MV-4-11 (cell line): ENCODE measurements around the gene MYO1D.
"Not testable (repeated sequence)": the region's sequence is repeated elsewhere in the genome, so short reads cannot be mapped to it uniquely, and the experiment has no call there.

Experiments
- DNase-seq: peaks from one replicate; lab custom pipeline; 2025; lab: John Stamatoyannopoulos, UW

Gene MYO1D

DNA sequence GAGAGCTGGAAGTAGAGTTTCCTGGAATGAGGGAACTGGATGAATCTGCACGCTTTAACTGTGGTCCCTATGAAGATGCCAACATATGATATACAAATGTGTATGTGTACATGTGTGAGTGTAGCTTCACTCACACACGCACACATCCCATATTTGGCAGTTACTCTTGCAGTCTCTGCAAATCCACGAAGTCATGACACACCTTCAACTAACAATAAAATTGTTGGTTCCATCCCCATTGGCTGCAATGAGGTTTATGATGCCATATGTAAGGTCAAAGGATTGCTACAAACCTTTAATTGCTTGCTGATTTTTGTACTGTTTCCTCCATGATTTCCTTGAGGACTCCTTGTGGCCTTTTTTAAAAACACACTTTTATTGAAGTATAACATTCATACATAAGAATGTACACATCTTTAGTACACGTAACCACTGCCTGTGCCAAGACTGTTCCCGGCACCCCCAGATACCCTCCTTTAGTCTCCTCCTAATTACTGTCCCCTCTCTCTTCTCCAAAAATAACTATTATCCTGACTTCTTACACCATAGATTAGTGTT is 22.0 kb downstream of the MYO1D start:
- DNase-seq, result no peak

DNA sequence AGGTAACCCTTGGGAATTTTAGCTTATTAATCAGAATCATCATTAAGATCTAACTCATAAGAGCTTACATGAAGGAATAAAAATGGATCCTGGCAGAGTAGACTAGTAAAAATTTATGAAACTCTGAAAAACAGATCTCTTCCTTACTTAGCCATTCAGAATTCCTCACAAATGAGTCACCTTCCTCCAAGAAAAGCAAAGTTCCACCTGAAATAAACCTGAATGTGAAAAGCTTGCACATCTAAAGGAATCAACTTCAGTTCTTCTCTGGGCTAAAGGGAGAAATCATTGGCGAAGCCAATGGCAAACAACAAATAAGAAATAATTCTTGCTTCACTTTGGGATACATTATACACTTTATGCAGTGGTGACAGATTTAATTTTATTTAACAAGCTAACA is 22.7 kb downstream of the MYO1D start:
- no peak for DNase-seq

DNA sequence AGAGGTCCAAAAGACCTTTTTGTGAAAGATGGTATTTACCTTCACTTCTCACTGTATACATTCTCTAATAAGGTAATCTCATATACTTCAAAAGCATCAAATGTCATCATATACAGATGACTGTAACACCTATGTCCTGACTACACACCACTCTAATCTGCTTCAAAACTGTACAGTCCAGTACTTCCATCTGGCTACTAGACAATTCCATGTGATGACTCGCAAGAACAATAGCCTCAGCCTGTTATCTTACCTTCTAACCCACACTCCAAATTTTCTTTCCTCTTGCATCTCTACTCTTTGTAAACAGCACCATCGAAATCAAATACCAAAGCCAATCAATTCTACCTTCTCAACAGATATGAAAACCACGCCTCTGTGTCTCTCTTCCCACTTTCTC is 24.1 kb downstream of the MYO1D start:
- DNase-seq, result no peak

- no peak for DNase-seq
These were observed 27.0 kb downstream of the MYO1D start for GRCh38 chr17:32849879-32850278.

- no peak for DNase-seq
These were observed 28.9 kb downstream of the MYO1D start for GRCh38 chr17:32847977-32848376.

- DNase-seq, result no peak
These were observed 30.8 kb downstream of the MYO1D start for GRCh38 chr17:32846143-32846542.

DNA sequence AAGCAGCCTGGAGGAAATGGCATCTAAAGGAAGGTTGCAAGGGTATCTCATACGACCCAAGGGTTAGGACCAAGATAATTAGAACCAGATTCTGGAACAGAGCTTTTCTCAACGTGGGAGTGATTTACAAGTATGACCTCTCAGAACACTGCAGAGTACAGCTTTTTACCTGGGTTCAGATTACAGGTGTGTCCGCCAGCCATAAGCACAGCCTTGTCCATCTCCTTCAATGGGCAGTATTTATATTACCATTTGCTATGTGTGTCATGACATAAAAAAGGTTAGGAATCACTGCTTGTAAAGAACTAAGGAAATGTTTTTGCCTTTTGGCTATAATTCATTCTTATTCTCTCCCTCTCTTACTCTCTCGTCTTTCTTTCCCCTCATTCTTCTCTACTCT is 36.7 kb downstream of the MYO1D start:
- no peak for DNase-seq

GRCh38 chr17:32836527-32836926 is 40.4 kb downstream of the MYO1D start:
- no peak for DNase-seq

DNA sequence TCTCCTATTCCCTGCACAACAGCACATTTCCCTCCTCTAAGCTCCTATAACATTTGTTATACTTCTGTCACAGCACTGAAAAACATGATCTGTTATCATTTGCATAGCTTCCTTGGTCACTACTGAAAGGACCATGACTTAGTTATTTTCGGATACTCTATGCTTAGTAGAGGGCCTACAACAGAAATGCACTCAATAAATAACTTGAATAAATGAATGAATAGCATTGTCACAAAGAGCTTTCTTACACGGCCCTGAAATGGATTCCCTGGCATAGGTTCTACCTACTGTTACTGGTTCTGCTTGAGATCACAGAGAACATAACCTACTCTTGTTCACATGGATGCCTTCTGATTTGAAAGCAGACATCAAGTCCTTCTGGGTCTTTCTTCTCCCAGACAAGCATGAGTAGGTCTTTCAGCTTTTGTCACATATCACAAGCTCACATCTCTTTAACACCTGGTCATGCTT is 41.6 kb downstream of the MYO1D start:
- no peak for DNase-seq

DNA sequence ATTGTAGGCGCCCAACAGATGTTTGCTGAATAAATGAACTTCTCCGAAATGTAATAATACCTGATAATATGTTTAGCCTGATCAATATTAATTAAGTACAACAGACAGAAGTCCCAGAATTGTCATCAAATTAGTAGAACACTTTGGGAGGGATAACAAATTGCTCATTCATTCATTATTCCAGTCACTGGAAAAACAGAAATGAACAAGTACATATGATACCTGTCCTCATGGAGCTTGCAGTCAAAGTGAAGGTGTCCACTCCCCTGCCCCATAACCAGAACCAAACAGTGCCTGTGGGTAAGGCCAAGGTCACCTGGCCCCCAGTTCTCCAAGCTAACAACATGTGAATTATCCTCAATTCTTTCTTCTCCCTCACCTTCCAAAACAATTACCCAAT is 42.8 kb downstream of the MYO1D start:
- no peak for DNase-seq

DNA sequence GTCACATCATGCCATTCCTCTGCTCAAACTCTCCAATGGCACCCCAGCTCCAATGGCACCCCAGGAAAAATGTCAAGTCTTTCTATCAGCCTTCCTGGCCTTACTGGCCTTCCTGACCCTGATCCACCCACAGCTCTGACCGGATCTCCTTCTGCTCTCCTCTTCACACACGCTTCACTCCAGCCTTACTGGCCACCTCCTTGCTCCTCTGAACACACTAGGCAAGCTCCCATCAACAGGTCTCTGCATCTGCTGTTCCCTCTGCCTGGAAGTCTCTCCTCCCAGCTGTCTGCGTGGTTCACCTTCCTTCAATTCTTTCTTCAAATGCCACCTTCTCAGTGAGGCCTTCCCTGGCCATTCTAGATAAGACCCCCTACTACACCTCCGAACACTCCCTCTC is 43.4 kb downstream of the MYO1D start:
- no peak for DNase-seq

DNA sequence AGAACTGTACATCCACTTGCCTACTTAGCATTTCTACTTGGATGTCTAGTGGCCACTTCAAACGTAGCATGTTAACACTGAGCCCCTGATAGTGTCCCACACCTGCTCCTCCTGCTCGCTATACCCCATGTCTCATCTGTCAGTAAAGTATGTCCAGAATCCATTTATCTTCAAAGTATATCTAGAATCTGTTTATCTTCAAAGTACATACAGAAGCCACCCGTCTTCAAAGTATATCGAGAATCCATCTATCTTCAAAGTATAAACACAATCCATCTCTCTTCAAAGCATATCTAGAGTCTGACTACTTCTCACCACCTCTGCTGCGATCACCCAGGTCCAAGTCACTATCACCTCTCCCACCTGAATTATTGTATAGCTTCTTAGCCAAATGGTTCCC is 43.8 kb downstream of the MYO1D start:
- DNase-seq, result no peak

GRCh38 chr17:32831627-32832243 is 45.2 kb downstream of the MYO1D start:
- DNase-seq, result no peak

- no peak for DNase-seq
These were observed 45.7 kb downstream of the MYO1D start for GRCh38 chr17:32831223-32831622.

- no peak for DNase-seq
These were observed 48.1 kb downstream of the MYO1D start for GRCh38 chr17:32828822-32829221.

DNA sequence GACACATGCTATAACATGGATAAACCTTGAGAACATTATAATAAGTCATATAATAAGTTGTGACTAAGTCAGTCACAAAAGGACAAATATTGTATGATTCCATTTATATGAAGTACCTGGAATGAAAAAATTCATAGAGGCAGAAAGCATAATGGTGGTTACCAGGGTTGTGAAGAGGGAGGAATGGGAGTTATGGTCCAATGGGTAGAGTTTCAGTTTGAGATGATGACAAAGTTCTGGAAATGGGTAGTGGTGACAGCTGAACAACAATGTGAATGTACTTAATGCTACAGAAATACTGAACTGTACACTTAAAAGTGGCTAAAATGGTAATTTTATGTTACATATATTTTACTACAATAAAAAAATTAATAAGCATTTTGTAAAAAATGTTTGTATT is 49.7 kb downstream of the MYO1D start:
- no peak for DNase-seq

DNA sequence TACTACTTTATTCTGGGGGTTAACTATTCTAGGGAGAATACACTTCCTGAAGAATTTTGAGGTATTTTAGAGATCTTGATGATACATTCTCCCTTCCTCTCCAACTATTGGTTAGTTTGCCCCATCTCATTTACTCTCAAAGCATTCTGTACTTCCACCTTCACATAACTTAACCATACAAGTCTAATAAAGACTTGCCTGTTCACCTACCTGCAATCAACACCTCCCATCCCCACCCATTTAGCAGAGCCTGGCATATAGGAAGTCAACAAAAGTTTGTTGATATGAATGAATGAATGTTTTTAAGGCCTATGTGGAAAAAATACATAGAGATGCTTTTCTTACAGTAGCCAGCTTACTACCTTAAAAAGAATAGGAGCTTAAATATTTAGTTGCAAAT is 50.8 kb downstream of the MYO1D start:
- no peak for DNase-seq

GRCh38 chr17:32824334-32824733 is 52.6 kb downstream of the MYO1D start:
- DNase-seq, result no peak

DNA sequence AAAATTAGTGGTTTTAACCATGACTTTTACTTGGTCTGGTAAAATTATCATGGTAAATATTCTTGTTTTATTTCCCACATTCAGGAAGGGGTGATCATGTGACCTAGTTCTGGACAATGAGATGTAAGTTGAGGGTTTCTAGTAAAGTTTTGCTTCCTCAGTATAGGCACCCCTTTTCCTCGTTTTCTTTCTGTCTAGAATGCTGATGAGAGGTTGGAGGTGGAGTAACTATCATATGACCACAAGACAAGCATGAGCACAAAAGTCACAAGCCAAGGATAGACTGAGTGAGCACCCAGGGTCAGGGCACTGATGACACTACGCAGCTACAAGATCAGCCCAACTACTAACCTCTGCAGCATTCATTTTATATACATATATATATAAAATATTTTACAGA is 53.9 kb downstream of the MYO1D start:
- DNase-seq, result no peak

DNA sequence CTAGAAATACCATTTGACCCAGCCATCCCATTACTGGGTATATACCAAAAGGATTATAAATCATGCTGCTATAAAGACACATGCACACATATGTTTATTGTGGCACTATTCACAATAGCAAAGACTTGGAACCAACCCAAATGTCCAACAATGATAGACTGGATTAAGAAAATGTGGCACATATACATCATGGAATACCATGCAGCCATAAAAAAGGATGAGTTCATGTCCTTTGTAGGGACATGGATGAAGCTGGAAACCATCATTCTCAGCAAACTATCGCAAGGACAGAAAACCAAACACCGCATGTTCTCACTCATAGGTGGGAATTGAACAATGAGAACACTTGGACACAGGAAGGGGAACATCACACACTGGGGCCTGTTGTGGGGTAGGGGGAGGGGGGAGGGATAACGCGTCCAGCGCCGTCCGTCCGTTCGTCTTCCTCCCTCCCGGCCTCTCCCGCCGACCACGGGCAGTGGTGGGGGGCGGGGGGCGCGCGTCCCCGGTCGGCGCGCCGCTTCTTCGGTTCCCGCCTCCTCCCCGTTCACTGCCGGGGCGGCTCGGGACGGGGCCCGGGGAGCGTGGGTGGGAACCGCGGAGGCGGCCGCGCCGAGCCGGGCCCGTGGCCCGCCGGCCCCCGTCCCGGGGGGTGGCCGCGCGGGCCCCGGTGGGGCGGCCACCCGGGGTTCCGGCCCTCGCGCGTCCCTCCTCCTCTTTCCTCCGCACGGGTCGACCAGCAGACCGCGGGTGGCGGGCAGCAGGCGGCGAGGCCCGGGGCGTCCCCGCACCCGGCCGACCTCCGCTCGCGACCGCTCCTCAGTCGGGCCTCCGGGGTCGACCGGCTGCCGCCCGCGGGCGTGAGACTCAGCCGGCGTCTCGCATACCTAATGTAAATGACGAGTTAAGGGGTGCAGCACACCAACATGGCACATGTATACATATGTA is 54.7 kb downstream of the MYO1D start:
- not testable (repeated sequence) for DNase-seq

DNA sequence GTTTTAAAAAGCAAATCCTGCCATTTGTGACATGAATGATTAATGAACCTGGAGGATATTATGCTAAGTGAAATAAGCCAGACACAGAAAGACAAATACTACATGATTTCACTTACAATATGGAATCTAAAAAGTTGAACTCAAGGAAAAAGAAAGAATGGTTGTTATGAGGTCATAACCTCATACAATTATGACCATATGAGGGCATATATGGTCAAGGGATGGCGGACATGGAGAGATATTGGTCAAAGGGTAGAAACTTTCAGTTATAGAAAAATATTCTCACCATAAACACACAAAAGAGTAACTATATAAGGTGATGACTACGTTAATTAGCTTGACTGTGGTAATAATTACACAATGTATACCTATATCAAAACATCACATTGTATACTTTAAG is 56.5 kb downstream of the MYO1D start:
- no peak for DNase-seq

- no peak for DNase-seq
These were observed 57.1 kb downstream of the MYO1D start for GRCh38 chr17:32819787-32820186.

DNA sequence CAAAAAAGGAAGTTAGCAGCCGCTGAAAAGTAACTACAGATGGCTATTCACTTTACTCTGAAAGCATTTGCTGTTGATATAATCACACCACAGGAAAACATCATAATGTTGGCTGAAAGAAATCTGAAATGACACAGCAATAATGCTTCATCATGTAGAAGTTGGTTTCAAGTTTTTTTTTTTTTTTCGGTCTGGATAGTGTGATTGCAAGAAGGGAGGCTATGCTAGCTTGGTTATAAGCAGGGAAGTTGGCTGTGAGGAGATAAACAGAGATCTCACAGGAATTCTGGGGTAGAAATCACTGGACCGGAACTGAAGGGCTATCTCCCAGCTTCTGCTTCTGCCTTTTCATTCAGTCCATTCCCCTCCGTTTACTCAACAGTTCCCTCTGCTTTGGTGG is 57.9 kb downstream of the MYO1D start:
- DNase-seq, result no peak
